ENCODE results near the gene PPHLN1. TPM values are rescaled to one million over a fixed set of nuclear protein-coding genes. Genes with fewer than 3 reads are reported as not detected.

Gene PPHLN1
- total and polyA plus RNA-seq, 2 donors (not counting 1 experiment from before 2014, with no cell fraction given) = 48.8 to 104 TPM

DNA sequence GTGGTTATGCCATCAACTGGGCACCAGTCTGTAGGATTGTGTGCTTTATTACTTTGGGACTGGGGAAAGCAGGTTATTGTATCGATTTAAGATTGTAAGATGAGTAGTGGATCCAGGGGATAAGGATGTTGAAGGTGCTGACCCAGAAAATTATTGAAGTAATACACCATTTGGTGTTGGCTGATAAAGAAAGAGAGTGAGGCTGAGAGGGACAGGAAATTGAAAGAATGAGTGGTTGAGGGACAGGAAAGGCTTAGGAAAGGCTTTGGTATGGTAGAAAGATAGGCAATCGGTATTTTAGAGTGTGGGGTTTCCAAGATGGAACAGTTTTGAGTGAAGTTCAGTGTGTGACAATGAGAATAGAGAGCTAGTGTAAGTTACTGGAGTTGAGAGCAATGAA lies 12.3 kb downstream of the PPHLN1 start:
- Histone ChIP-seq H3K79me2 (ENCODE audit: control insufficient read depth, insufficient read depth, low read length) (peaks cover 91% of the 10 kb centered on the region), H3K4me2 (replicated peaks; ENCODE audit: low read depth, low read length, poor library complexity, severe bottlenecking) (no peak overlapping the region), H3K27me3 (replicated peaks in 1 of 4; ENCODE audit: control extremely low read depth in 1 of 4, control insufficient read depth in 3 of 4, insufficient read depth in 4 of 4, low read length in 3 of 4) (no peaks in the 10 kb centered on the region), H3K9ac (ENCODE audit: low read length) (no peak overlapping the region), H4K20me1 (ENCODE audit: control insufficient read depth, insufficient read depth, low read length, poor library complexity, severe bottlenecking) (peaks cover 42% of the 10 kb centered on the region), H3K4me3 (ENCODE audit: control extremely low read depth in 1 of 5, extremely low read depth in 1 of 5, insufficient read depth in 1 of 5, low read depth in 2 of 5, low read length in 4 of 5) (no peak overlapping the region), H3K9me3 (ENCODE audit: control extremely low read depth in 1 of 3, control insufficient read depth in 2 of 3, insufficient read depth in 1 of 3, low read length in 2 of 3) (no peaks in the 10 kb centered on the region), H3K27ac (ENCODE audit: low read length in 2 of 2) (no peak overlapping the region), H2AFZ (ENCODE audit: insufficient read depth, low read depth, low read length, poor library complexity, severe bottlenecking) (no peak overlapping the region), H3K36me3 (replicated peaks in 1 of 2; ENCODE audit: control extremely low read depth in 1 of 2, control insufficient read depth in 1 of 2, extremely low read depth in 1 of 2, insufficient read depth in 2 of 2, low read length in 1 of 2) (peaks cover 8 to 35% of the 10 kb centered on the region in 2 experiments), H3K4me1 (ENCODE audit: control insufficient read depth in 2 of 2, insufficient read depth in 2 of 2, low read length in 2 of 2) (peaks cover 0 to 5% of the 10 kb centered on the region in 2 donors)
- Mint-ChIP-seq H3K9me3 (ENCODE audit: insufficient read depth) (no peaks in the 10 kb centered on the region), H3K27me3 (no peaks in the 10 kb centered on the region), H3K27ac (no peak overlapping the region), H3K4me1 (peaks cover 31% of the 10 kb centered on the region), H3K4me3 (no peak overlapping the region)
- ChIA-PET CTCF (no interaction called here), POLR2A (no interaction called here)
- DNase-seq = no peak
- intact Hi-C loops (cut with micrococcal nuclease) = no loop called here
- no peak for ATAC-seq (ENCODE audit: low read depth)
- TF ChIP-seq EZH2 (IDR thresholded peaks at IDR 0.05; ENCODE audit: borderline replicate concordance, insufficient read depth, low read depth, low read length, poor library complexity, severe bottlenecking) = no peak
- TF ChIP-seq, protein P1, sequence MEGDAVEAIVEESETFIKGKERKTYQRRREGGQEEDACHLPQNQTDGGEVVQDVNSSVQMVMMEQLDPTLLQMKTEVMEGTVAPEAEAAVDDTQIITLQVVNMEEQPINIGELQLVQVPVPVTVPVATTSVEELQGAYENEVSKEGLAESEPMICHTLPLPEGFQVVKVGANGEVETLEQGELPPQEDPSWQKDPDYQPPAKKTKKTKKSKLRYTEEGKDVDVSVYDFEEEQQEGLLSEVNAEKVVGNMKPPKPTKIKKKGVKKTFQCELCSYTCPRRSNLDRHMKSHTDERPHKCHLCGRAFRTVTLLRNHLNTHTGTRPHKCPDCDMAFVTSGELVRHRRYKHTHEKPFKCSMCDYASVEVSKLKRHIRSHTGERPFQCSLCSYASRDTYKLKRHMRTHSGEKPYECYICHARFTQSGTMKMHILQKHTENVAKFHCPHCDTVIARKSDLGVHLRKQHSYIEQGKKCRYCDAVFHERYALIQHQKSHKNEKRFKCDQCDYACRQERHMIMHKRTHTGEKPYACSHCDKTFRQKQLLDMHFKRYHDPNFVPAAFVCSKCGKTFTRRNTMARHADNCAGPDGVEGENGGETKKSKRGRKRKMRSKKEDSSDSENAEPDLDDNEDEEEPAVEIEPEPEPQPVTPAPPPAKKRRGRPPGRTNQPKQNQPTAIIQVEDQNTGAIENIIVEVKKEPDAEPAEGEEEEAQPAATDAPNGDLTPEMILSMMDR (IDR thresholded peaks at IDR 0.05) = no peak
- WGBS (ENCODE audit: insufficient coverage) = 85% methylated on average over 2 of the region's 2 CpGs

DNA sequence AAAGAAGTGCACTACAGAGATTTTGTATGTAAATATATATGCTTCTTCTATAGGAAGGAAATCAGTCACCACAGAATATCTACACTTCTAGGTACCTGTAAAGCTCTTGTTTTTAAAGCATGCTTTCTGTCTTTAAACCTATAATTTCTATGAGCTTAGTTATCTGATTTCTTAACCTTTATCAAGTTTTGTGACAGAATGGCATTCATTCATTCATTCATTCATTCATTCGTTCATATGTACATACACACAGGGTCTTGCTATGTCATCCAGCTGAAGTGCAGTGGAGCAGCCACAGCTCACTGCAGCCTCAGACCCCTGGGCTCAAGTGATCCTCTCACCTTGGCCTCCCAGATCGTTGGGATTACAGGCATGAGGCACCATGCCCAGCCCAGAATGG lies 16.1 kb downstream of the PPHLN1 start:
- ATAC-seq (ENCODE audit: low read depth) = no peak
- intact Hi-C loops (cut with micrococcal nuclease) = no loop called here
- Histone ChIP-seq H3K4me3 (ENCODE audit: control extremely low read depth in 1 of 5, extremely low read depth in 1 of 5, insufficient read depth in 1 of 5, low read depth in 2 of 5, low read length in 4 of 5) (no peak overlapping the region), H2AFZ (ENCODE audit: insufficient read depth, low read depth, low read length, poor library complexity, severe bottlenecking) (no peak overlapping the region), H3K9ac (ENCODE audit: low read length) (no peak overlapping the region), H3K27me3 (replicated peaks in 1 of 4; ENCODE audit: control extremely low read depth in 1 of 4, control insufficient read depth in 3 of 4, insufficient read depth in 4 of 4, low read length in 3 of 4) (no peaks in the 10 kb centered on the region), H3K27ac (ENCODE audit: low read length in 2 of 2) (no peak overlapping the region), H3K79me2 (ENCODE audit: control insufficient read depth, insufficient read depth, low read length) (peaks cover 91% of the 10 kb centered on the region), H4K20me1 (ENCODE audit: control insufficient read depth, insufficient read depth, low read length, poor library complexity, severe bottlenecking) (peaks cover 52% of the 10 kb centered on the region), H3K4me2 (replicated peaks; ENCODE audit: low read depth, low read length, poor library complexity, severe bottlenecking) (no peak overlapping the region), H3K9me3 (ENCODE audit: control extremely low read depth in 1 of 3, control insufficient read depth in 2 of 3, insufficient read depth in 1 of 3, low read length in 2 of 3) (no peaks in the 10 kb centered on the region), H3K36me3 (replicated peaks in 1 of 2; ENCODE audit: control extremely low read depth in 1 of 2, control insufficient read depth in 1 of 2, extremely low read depth in 1 of 2, insufficient read depth in 2 of 2, low read length in 1 of 2) (peaks cover 6 to 25% of the 10 kb centered on the region in 2 experiments), H3K4me1 (ENCODE audit: control insufficient read depth in 2 of 2, insufficient read depth in 2 of 2, low read length in 2 of 2) (peaks cover 0 to 4% of the 10 kb centered on the region in 2 donors)
- H3K4me1 Mint-ChIP-seq = peaks cover 35% of the 10 kb centered on the region
- no peak overlapping the region for H3K4me3 Mint-ChIP-seq
- WGBS (ENCODE audit: insufficient coverage) = 100% methylated on average over 1 of the region's 2 CpGs
- H3K9me3 Mint-ChIP-seq (ENCODE audit: insufficient read depth) = no peaks in the 10 kb centered on the region
- no peak for DNase-seq
- no peaks in the 10 kb centered on the region for H3K27me3 Mint-ChIP-seq
- POLR2A ChIA-PET = no interaction called here
- H3K27ac Mint-ChIP-seq = no peak overlapping the region
- CTCF ChIA-PET = interaction anchor here (1.0 kb wide), 1 partner anchor 10 kb away, joined by 4 read pairs; no protein-coding TSS in a partner anchor
- no peak for TF ChIP-seq EZH2 (IDR thresholded peaks at IDR 0.05; ENCODE audit: borderline replicate concordance, insufficient read depth, low read depth, low read length, poor library complexity, severe bottlenecking)
- TF ChIP-seq, protein P1 (IDR thresholded peaks at IDR 0.05) = no peak

Measured in B cell (primary cell).